Vagina (tissue), 2 donors: ENCODE data around the gene DACH1. TPM values are rescaled to one million over a fixed set of nuclear protein-coding genes. Genes with fewer than 3 reads are reported as not detected.
"Not testable (repeated sequence)": the region's sequence is repeated elsewhere in the genome, so short reads cannot be mapped to it uniquely, and the experiment has no call there.

Source experiments
- DNase-seq, 2 donors: peaks; one replicate each; pipeline ENCODE4 v3.0.0-alpha.2; 2017; ENCODE audit errors: extremely low spot score in 2 of 2
- H3K27ac ChIP-seq: fragments of 200-600 bp; sonication (generic); one replicate; pipeline ENCODE4 v1.5.1; 2019
- H3K27me3 ChIP-seq: fragments of 200-600 bp; sonication (generic); one replicate; pipeline ENCODE4 v1.5.1; 2019
- H3K36me3 ChIP-seq, 2 donors: fragments of 200-600 bp; sonication (generic); one replicate each; pipeline ENCODE4 v1.5.1; 2017 to 2019
- H3K4me1 ChIP-seq: fragments of 200-600 bp; sonication (generic); one replicate; pipeline ENCODE4 v1.5.1; 2019
- H3K4me3 ChIP-seq, 2 donors: fragments of 200-600 bp; sonication (generic); 1 replicate in 1 of 2; 2 replicates in 1 of 2; pipeline ENCODE4 v1.5.1; 2016 to 2019
- H3K9me3 ChIP-seq: fragments of 200-600 bp; sonication (generic); one replicate; pipeline ENCODE4 v1.5.1; 2019
- POLR2A ChIP-seq, 2 donors: fragments of 450-650 bp; IDR thresholded peaks; one replicate each; pipeline ENCODE4 v1.6.1; 2017; ENCODE audit warnings: antibody characterized with exemption in 2 of 2, mild to moderate bottlenecking in 2 of 2, moderate library complexity in 2 of 2
- POLR2AphosphoS5 ChIP-seq, 2 donors: sonication (generic); formaldehyde crosslinking; IDR thresholded peaks; one replicate each; pipeline ENCODE4 v1.9.0; 2017; ENCODE audit warnings: antibody characterized with exemption in 2 of 2, mild to moderate bottlenecking in 2 of 2, low read depth in 1 of 2; ENCODE audit not compliant: insufficient read depth in 1 of 2
- intact Hi-C: fragments of 100-400 bp; cut with DNase I; formaldehyde crosslinking; loops from one replicate; pipeline ENCODE4 v1.15.1; 2023
- total RNA-seq: library from RNA; depleted of rRNA; stranded (reverse); fragments of >200 nt; gene quantifications from one replicate; pipeline ENCODE4 v1.2.3, GENCODE V29; 2016
- TF ChIP-seq, protein P1 (sequence below), 3 experiments: fragments of 450-650 bp in 2 of 3; fragments of 200-600 bp in 1 of 3; sonication (generic) in 1 of 3; IDR thresholded peaks; one replicate each; pipeline ENCODE4 v1.5.1; 2017 to 2019; ENCODE audit warnings: antibody characterized with exemption in 3 of 3, mild to moderate bottlenecking in 2 of 3, moderate library complexity in 2 of 3

The DACH1 gene
- 7.9 TPM for total RNA-seq

DNA sequence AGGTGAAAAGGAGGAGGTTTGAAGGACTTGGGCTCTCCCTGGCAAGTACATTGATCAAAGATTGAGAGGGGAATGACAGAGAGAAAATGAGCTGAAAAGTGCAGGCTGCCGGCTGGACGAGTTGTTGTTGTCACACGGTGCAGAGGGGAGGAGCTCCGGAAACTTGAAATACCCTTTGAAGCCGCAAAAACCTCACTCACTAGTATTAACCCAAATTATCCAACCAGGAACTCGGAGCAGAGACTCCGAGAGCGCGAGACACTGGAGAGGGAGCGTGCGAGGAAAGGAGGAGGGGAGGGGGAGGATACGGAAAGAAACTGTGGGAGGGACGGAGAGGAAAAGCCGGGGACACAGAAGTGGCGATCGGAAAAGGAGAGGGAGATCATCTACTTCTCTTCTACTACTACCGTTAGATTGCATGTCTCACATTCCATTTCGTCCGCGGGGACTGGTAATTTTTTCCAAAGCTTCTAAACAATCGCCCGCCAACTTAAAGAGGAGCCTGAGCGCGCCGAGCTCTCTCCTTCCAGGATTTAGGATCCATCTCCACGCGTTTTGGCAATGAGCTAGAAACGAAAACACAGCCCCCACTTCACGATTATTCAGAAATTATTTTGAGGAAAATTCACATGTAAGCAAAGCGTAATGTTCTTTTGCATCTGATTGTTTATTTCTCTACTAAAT is at the start of gene DACH1:
TSS of gene DACH1 (minus strand) at position 74 of the 684 bp plus-strand sequence.
- no peaks in the 10 kb centered on the region for H3K27me3 ChIP-seq
- no peak for DNase-seq
- no peaks in the 10 kb centered on the region for H3K36me3 ChIP-seq
- peak within 1 kb of the TSS; percentile 52 to 70 for H3K4me3 ChIP-seq
- TF ChIP-seq, protein P1, sequence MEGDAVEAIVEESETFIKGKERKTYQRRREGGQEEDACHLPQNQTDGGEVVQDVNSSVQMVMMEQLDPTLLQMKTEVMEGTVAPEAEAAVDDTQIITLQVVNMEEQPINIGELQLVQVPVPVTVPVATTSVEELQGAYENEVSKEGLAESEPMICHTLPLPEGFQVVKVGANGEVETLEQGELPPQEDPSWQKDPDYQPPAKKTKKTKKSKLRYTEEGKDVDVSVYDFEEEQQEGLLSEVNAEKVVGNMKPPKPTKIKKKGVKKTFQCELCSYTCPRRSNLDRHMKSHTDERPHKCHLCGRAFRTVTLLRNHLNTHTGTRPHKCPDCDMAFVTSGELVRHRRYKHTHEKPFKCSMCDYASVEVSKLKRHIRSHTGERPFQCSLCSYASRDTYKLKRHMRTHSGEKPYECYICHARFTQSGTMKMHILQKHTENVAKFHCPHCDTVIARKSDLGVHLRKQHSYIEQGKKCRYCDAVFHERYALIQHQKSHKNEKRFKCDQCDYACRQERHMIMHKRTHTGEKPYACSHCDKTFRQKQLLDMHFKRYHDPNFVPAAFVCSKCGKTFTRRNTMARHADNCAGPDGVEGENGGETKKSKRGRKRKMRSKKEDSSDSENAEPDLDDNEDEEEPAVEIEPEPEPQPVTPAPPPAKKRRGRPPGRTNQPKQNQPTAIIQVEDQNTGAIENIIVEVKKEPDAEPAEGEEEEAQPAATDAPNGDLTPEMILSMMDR (IDR thresholded peaks at IDR 0.05): no peak
- TF ChIP-seq POLR2AphosphoS5 (IDR thresholded peaks at IDR 0.05; ENCODE audit: insufficient read depth in 1 of 2, low read depth in 1 of 2): peak; percentile 31 to 69
- peak within 1 kb of the TSS; percentile 89 for H3K27ac ChIP-seq
- H3K9me3 ChIP-seq: no peaks in the 10 kb centered on the region
- intact Hi-C loops: no loop called here
- H3K4me1 ChIP-seq: peaks cover 5% of the 10 kb centered on the region

DNA sequence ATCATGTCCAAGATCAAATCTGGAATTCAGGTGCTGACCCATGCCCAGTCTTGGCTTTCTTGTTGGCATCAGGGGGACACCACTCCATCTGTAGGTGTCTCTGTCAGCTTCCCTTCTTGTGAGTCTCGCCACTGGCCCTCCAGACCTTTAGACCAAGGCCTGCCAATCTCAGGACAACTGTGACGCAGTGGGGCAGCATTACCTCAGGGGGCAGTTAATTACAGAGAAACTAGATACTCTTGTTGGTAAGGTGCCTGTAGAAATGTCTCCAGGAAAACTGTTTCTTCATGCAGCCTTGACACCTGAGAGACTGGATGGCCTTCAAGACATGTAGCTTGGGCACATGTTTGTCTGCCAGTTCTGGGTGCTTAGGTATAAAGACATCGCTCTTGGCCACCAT is 46.7 kb upstream of the DACH1 start:
- no peak overlapping the region for H3K4me3 ChIP-seq
- H3K9me3 ChIP-seq: no peaks in the 10 kb centered on the region
- H3K27ac ChIP-seq: no peak overlapping the region
- TF ChIP-seq, protein P1 (IDR thresholded peaks at IDR 0.05): no peak
- TF ChIP-seq POLR2AphosphoS5 (IDR thresholded peaks at IDR 0.05; ENCODE audit: insufficient read depth in 1 of 2, low read depth in 1 of 2): no peak
- H3K27me3 ChIP-seq: no peaks in the 10 kb centered on the region
- H3K4me1 ChIP-seq: no peaks in the 10 kb centered on the region
- DNase-seq: no peak
- no peaks in the 10 kb centered on the region for H3K36me3 ChIP-seq
- intact Hi-C loops: no loop called here

DNA sequence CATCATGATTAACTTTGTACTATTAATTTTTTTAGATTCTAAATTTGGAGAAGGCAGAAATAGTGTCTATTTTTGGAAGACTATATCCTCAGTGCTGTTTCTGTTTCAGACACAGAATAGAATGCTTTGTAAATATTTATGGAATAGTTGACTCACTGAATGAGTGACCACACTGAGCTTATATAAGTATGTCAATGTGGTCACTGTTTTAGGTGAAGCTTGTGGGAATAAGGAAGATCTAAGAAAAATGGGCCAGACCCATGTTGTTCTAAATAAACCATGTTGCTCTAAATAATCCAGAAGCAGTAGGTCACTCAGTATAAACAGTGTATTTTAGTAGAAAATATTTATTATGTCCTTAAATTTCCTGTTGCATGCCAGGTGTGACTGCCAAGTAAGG is 45.5 kb upstream of the DACH1 start:
- no peak for DNase-seq
- Histone ChIP-seq H3K4me3 (no peak overlapping the region), H3K4me1 (no peaks in the 10 kb centered on the region), H3K27me3 (no peaks in the 10 kb centered on the region), H3K9me3 (no peaks in the 10 kb centered on the region), H3K27ac (no peak overlapping the region), H3K36me3 (no peaks in the 10 kb centered on the region)
- TF ChIP-seq POLR2AphosphoS5 (IDR thresholded peaks at IDR 0.05; ENCODE audit: insufficient read depth in 1 of 2, low read depth in 1 of 2): no peak
- no peak for TF ChIP-seq POLR2A (IDR thresholded peaks at IDR 0.05)
- TF ChIP-seq, protein P1 (IDR thresholded peaks at IDR 0.05): no peak
- intact Hi-C loops: no loop called here

DNA sequence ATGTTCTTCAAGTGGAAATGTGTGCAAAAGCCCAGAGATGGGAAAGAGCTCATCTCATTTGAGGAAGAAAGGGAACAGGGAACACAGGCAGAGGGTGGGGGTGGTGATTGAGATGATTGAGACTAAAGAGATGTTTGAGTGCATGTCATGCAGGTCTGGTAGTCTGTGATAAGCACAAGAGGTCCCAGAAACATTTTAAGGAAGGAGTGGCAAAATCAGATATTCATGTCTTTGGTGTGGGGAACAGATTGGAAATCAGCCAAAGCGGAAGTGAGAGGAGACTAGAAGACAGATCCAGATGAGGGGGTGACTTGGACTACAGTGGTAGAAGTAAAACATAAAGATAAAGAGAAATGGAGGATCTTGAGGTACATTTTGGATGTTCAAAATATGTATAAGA is 39.4 kb upstream of the DACH1 start:
- TF ChIP-seq POLR2A (IDR thresholded peaks at IDR 0.05) (no peak), POLR2AphosphoS5 (IDR thresholded peaks at IDR 0.05; ENCODE audit: insufficient read depth in 1 of 2, low read depth in 1 of 2) (no peak)
- TF ChIP-seq, protein P1 (IDR thresholded peaks at IDR 0.05): no peak
- no peak overlapping the region for H3K27ac ChIP-seq
- H3K4me3 ChIP-seq: no peak overlapping the region
- H3K27me3 ChIP-seq: no peaks in the 10 kb centered on the region
- DNase-seq: no peak
- H3K36me3 ChIP-seq: no peaks in the 10 kb centered on the region
- no peaks in the 10 kb centered on the region for H3K4me1 ChIP-seq
- H3K9me3 ChIP-seq: no peaks in the 10 kb centered on the region
- intact Hi-C loops: no loop called here

DNA sequence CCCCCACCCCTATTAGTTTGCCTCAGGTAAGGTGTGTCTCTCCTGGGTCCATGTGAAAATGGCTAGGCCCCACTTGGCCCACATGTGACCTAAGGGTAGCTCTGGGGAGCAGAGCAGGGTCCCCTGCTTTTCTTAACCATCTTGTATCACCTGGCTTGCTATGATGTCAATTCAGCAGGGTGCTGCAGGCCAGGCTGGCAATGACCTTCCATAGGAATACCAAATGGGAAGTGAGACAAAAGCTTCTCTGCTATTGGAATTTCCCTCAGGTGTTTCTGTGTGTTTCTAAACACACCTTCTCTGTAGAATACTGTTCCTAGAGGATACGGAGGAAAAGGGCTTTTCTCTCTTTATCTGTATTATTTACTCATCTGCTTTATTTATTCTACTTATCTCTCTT is 35.7 kb upstream of the DACH1 start:
- H3K36me3 ChIP-seq: no peaks in the 10 kb centered on the region
- TF ChIP-seq, protein P1 (IDR thresholded peaks at IDR 0.05): no peak
- no peak for TF ChIP-seq POLR2A (IDR thresholded peaks at IDR 0.05)
- no peak for TF ChIP-seq POLR2AphosphoS5 (IDR thresholded peaks at IDR 0.05; ENCODE audit: insufficient read depth in 1 of 2, low read depth in 1 of 2)
- intact Hi-C loops: no loop called here
- H3K4me3 ChIP-seq: no peak overlapping the region
- H3K27ac ChIP-seq: no peak overlapping the region
- no peaks in the 10 kb centered on the region for H3K4me1 ChIP-seq
- DNase-seq: no peak
- no peaks in the 10 kb centered on the region for H3K27me3 ChIP-seq
- H3K9me3 ChIP-seq: no peaks in the 10 kb centered on the region

DNA sequence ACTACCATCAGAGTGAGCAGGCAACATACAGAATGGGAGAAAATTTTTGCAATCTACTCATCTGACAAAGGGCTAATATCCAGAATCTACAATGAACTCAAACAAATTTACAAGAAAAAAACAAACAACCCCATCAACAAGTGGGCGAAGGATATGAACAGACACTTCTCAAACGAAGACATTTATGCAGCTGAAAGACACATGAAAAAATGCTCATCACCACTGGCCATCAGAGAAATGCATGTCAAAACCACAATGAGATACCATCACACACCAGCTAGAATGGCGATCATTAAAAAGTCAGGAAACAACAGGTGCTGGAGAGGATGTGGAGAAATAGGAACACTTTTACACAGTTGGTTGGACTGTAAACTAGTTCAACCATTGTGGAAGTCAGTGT is 26.5 kb upstream of the DACH1 start:
- H3K4me1 ChIP-seq, H3K27ac ChIP-seq, intact Hi-C loops, DNase-seq, H3K9me3 ChIP-seq, H3K36me3 ChIP-seq, H3K4me3 ChIP-seq, H3K27me3 ChIP-seq: not testable (repeated sequence)
